ENCODE data around the gene VSIG10L.
A peak's percentile ranks its signal among the peaks of the same experiment; 100 is the strongest.

Gene VSIG10L

DNA sequence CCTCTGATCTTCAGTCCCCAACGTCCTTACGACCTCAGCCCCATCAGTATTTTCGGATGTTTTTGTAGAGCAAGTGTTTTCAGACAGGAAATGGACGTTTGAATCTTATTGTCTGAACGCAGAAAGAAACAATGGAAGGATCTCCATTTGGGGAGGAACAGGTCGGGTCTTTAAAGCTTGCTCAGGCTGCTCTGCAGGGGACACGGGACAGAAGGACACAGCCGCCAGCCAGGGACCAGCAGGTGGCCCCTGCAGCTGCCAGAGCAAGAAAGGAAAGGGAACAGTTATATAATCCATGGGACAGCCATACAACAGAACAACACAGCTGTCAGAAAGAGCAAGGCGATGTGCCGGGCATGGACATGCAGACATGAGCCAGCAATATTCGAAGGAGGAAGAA, 49.0 kb downstream of the VSIG10L start:
- no peak for TF ChIP-seq Cebpa-rat (IDR thresholded peaks at IDR 0.05)
- H3K9ac ChIP-seq, result peak overlapping the region in 8 of 11 experiments; percentile 64 to 80 (median 74); a peak in 14 of 22 replicates
- H3K9me3 ChIP-seq (replicated peaks in 1 of 11), result peaks cover 0 to 14% (median 0%) of the 10 kb centered on the region in 11 experiments; a peak in 4 of 22 replicates
- peak overlapping the region; percentile 84 to 98 (median 89) for H3K4me2 ChIP-seq
- H3K27ac ChIP-seq, result peak overlapping the region in 9 of 11 experiments; percentile 79 to 89 (median 84); a peak in 18 of 22 replicates
- peaks cover 34 to 61% (median 53%) of the 10 kb centered on the region in 10 experiments for H3K4me1 ChIP-seq
- peak overlapping the region in 4 of 10 experiments; percentile 48 to 60 (median 51); a peak in 6 of 20 replicates for H3K4me3 ChIP-seq
- no peaks in the 10 kb centered on the region for H4K20me1 ChIP-seq
- H3K36me3 ChIP-seq, result no peaks in the 10 kb centered on the region
- H3K27me3 ChIP-seq, result peaks cover 0 to 5% (median 0%) of the 10 kb centered on the region in 11 experiments; a peak in 1 of 22 replicates

DNA sequence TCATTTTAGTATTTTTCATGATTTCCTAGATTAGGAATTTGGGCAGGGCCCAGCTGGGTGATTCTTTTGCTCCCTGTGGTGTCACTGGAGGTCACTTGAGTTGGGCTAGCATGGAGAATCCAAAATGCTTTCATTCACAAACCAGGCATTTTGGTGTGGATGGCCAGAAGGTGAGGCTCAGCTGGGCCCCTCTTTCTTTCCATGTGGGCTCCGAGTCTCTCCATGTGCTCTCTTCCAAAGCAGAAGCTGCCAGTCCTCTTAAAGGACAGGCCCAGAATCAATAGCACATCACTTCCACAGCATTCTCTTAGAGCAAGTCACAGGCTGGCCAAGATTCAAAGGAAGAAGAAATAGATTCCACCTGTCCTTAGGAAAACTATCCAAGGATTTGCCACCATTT, 52.3 kb downstream of the VSIG10L start:
- no peaks in the 10 kb centered on the region for H3K27me3 ChIP-seq
- H3K27ac ChIP-seq, result no peak overlapping the region
- no peak for TF ChIP-seq Cebpa-rat (IDR thresholded peaks at IDR 0.05)
- peaks cover 0 to 14% (median 0%) of the 10 kb centered on the region in 11 experiments; a peak in 4 of 22 replicates for H3K9me3 ChIP-seq (replicated peaks in 1 of 11)
- peaks cover 20 to 37% (median 33%) of the 10 kb centered on the region in 10 experiments for H3K4me1 ChIP-seq
- H3K9ac ChIP-seq, result no peak overlapping the region
- no peak overlapping the region for H3K4me3 ChIP-seq
- H3K4me2 ChIP-seq, result no peak overlapping the region
- no peaks in the 10 kb centered on the region for H4K20me1 ChIP-seq
- H3K36me3 ChIP-seq, result no peaks in the 10 kb centered on the region

DNA sequence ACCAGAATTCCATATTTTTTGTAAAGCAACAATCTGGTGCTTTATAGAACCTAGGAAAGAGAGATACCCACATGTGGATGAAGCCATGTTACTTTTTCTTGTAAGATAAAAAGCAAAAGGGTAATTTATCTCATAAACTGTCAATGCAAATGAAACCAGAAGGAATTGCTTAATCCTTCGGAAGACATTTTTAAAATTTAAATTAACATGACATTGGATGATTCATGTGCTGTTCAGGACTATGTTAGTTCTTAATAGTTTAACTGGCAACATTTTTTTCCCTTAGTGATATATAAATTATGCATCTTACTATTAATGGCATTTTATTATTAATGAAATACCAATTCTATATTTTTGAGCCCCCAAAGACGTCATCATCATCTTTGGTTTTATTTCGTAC, 56.3 kb downstream of the VSIG10L start:
- H3K4me1 ChIP-seq, result no peaks in the 10 kb centered on the region
- H4K20me1 ChIP-seq, result no peaks in the 10 kb centered on the region
- H3K27ac ChIP-seq, result no peak overlapping the region
- no peak overlapping the region for H3K4me2 ChIP-seq
- H3K4me3 ChIP-seq, result no peak overlapping the region
- no peaks in the 10 kb centered on the region for H3K27me3 ChIP-seq
- TF ChIP-seq Cebpa-rat (IDR thresholded peaks at IDR 0.05), result no peak
- no peak overlapping the region for H3K9ac ChIP-seq
- peaks cover 3 to 14% (median 11%) of the 10 kb centered on the region in 11 experiments; a peak in 16 of 22 replicates for H3K9me3 ChIP-seq (replicated peaks in 1 of 11)
- no peaks in the 10 kb centered on the region for H3K36me3 ChIP-seq

- Histone ChIP-seq H3K27me3 (no peaks in the 10 kb centered on the region), H3K4me1 (peaks cover 0 to 16% (median 4%) of the 10 kb centered on the region in 10 experiments; a peak in 9 of 20 replicates), H3K9me3 (replicated peaks in 1 of 11) (peaks cover 3 to 31% (median 17%) of the 10 kb centered on the region in 11 experiments; a peak in 18 of 22 replicates), H3K4me3 (no peak overlapping the region), H3K4me2 (no peak overlapping the region), H3K36me3 (no peaks in the 10 kb centered on the region), H4K20me1 (no peaks in the 10 kb centered on the region), H3K9ac (no peak overlapping the region), H3K27ac (no peak overlapping the region)
- no peak for TF ChIP-seq Cebpa-rat (IDR thresholded peaks at IDR 0.05)
These were observed 59.6 kb downstream of the VSIG10L start for GRCh38 chr19:51282335-51282734.

Data from BLaER1 treated with 17β-estradiol and CSF1 and Interleukin-3, amounts not matched to agents 10 nM and 100 nM (cell line).